ENCODE data around the gene SLC27A2.

Gene SLC27A2

GRCh38 chr15:50192164-50192563 is 10.2 kb downstream of the SLC27A2 start:
- TF ChIP-seq CTCF (IDR thresholded peaks at IDR 0.05; ENCODE audit: low read depth, low read length): no peak
- no peak for DNase-seq (ENCODE audit: extremely low read depth, low read depth)

DNA sequence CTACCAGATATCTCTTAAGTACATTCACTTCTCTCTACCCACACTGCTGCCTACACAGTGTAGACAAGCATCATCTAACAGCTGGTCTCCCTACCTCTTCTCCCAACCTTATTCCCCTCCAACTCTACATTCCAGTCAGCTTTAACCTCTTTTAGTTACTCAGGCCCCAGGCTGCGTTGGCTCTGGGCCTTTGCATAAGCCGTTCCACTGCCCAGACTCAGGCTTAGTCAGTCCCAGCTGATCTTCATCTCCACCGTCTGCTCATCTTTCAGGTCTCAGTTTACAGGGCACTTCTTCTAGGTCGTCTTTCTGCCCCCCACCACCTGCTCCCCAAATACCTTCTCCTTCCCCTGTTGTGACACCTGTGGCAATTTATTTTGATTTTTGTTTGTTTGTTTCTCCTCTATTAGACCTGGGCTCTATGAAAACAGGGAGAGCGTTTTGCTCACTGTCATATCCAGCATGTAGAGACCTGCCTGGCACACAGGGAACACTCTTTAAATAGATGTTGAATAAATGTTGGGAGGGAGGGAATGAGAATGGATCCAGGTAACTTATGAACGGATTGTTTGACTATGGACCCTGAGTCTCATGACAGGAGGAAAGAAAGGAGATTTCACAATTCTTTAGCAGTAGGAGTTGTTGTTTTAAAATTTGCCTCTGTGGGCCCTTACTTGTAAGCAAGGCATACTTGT is 11.1 kb downstream of the SLC27A2 start:
- TF ChIP-seq CTCF (IDR thresholded peaks at IDR 0.05; ENCODE audit: low read depth, low read length): no peak
- no peak for DNase-seq (ENCODE audit: extremely low read depth, low read depth)

GRCh38 chr15:50202003-50202402 is 20.0 kb downstream of the SLC27A2 start:
- DNase-seq (ENCODE audit: extremely low read depth, low read depth): no peak
- TF ChIP-seq CTCF (IDR thresholded peaks at IDR 0.05; ENCODE audit: low read depth, low read length): no peak

- no peak for DNase-seq (ENCODE audit: extremely low read depth, low read depth)
- TF ChIP-seq CTCF (IDR thresholded peaks at IDR 0.05; ENCODE audit: low read depth, low read length): no peak
Measured at GRCh38 chr15:50206020-50206419, 24.0 kb downstream of the SLC27A2 start.

DNA sequence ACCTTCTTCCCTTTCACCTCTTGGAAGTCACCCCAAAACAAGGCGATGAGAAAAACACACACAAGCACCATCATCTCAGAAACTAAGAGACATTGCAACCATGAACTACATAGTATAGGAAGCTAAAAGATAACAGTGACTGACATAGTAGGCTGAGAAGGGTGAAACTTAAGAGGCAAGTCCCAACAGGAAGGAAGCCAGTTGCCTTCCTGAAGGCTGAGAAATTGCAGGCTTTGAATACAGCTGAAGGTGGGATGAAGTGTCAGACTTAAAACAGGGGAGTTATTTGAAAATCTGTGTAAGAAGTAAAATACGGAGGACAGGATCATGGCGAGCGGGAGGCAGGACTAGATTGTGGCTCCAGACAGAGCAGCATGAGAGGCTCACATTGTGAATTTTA is 27.8 kb downstream of the SLC27A2 start:
- no peak for TF ChIP-seq CTCF (IDR thresholded peaks at IDR 0.05; ENCODE audit: low read depth, low read length)
- DNase-seq (ENCODE audit: extremely low read depth, low read depth): no peak

- DNase-seq (ENCODE audit: extremely low read depth, low read depth): no peak
Measured at GRCh38 chr15:50210462-50211157, 28.6 kb downstream of the SLC27A2 start.

More at GRCh38 chr15:50210462-50211157, 28.6 kb downstream of the SLC27A2 start:
- no peak for TF ChIP-seq CTCF (IDR thresholded peaks at IDR 0.05; ENCODE audit: low read depth, low read length)
